HG02759 (cell line): ENCODE measurements around the gene TCF21.
"Not testable (repeated sequence)": the region's sequence is repeated elsewhere in the genome, so short reads cannot be mapped to it uniquely, and the experiment has no call there.

Source experiments
- ATAC-seq: cut with Tn5 transposase; IDR thresholded peaks from one replicate; pipeline ENCODE4 v1.9.1; 2021; ENCODE audit warnings: mild to moderate bottlenecking, moderate library complexity; ENCODE audit not compliant: unreplicated experiment

Gene TCF21

GRCh38 chr6:133921249-133921859 lies 32.4 kb downstream of the TCF21 start:
- peak; percentile 71 for ATAC-seq

DNA sequence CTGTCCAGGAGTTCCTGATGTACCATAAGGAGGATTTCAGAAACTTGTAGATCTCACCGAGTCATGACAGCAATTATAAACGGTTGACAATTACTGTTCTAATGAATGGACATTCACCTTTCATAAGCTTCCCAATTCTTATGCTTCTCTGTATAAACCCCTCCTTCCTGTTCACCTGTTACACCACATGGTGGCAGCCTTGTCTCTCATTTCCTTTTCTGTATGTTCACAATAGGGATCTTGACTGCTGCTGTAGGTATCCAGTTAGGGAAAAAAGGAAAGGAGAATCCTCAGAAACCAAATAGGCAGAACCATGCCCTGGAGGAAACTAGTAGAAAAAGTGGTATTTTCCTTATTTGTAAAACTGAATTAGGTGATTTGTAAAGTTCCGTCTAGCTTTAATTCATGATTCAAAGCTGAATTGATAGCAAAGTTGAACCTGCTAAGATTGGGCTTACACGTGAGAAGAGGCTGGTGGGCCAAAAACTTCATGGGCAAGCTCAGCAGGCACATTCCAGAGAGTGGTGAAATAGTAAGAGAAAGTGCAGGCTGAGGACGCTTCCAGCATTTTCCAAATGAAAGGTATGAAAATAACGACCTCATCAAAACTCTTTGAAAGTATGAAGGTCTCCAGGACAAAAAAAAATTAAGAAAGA lies 35.2 kb downstream of the TCF21 start:
- ATAC-seq, result peak; percentile 91

- ATAC-seq, result not testable (repeated sequence)
Observed at GRCh38 chr6:133931221-133931620, 42.3 kb downstream of the TCF21 start.

- not testable (repeated sequence) for ATAC-seq
Observed at GRCh38 chr6:133936352-133936751, 47.4 kb downstream of the TCF21 start.

DNA sequence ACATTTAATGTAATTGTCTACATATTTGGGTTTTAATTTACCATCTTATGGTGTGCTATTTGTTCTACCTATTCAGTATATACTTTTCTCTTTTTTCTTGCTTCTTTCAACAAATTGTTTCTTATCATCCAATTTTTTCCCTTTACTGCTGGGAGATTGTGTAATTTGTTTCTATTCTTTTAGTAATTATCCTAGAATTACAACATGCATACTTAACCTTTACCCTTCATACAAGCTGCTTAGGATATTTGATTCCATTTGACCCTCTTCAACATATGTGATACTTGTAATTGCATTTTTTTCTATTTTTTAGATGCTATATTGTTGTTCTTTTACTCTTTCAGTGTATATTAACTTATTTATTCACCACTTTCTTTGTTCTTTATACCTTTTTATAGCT lies 49.0 kb downstream of the TCF21 start:
- ATAC-seq, result no peak

DNA sequence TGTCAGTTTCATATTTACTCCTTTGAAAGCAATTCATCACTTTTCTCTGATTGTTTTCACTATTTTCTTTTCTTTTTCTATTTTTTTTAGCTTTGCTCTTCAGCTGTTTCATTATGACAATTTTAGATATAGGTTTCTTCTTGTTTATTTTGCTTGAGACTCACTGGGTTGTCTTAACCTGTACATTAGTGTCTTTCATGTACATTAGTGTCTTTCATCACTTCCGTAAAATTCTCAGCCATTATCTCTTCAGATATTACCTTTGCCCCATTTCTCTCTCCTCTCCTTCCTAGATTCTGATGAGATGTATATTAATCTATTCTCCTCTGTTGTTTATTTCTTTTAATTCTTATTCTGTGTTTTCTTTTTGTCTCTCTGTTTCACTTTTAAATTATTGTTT lies 49.6 kb downstream of the TCF21 start:
- ATAC-seq, result no peak

- no peak for ATAC-seq
Observed at GRCh38 chr6:133939778-133940667, 51.1 kb downstream of the TCF21 start.
